GM19240 (cell line): Measurements from ENCODE around the gene ZNF609.

Experiments
- DNase-seq: peaks from one replicate; pipeline ENCODE4 v3.0.0; 2011; ENCODE audit warnings: low spot score; ENCODE audit not compliant: insufficient read length

ZNF609 gene

GRCh38 chr15:64650552-64650951, 190.2 kb downstream of the ZNF609 start:
- DNase-seq: no peak

DNA sequence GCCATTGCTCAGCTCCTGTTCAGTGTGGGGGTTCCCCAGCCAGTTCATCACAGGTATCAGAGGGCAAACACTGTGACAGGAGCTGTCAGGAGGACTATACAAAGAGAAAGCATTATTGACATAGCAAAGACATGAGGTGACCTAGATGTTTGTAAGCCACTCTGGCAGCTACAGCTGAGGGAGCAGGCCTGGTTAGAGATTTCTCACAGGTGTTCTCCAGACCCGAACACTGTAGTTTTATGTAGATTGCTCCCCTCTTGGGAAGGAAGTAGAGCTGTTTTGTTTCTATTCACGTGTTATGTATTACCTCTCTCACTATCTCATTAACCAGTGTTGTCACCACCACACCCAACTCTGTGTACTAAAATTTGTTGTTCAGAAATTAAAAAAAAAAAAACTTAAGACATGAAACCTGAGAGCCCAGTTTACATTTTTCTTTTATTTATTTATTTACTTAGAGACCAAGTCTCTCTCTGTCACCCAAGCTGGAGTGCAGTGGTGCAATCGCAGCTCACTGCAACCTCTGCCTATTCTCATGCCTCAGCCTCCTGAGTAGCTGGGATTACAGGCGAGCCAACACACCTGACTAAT, 191.3 kb downstream of the ZNF609 start:
- DNase-seq: peak; percentile 25

- DNase-seq: no peak
Measured at GRCh38 chr15:64653757-64654156, 193.4 kb downstream of the ZNF609 start.

DNA sequence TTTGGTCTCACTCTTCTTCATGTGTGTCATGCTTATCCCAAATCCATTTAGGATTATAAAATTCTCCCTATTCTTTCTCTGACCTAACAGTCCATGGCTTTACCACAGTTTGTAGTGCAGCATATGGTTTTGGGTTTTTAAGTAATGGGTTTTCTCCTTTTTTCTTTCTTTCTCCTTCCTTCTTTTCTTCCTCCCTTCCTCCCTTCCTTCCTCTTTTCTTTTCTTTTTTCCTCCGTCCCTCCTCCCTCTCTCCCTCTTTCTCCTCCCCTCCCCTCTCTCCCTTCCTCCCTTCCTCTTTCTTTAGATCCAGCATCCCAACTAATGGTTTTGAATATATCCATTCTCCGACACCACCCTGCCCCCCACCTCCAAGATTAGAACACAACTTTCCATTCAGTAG, 196.1 kb downstream of the ZNF609 start:
- DNase-seq: no peak

DNA sequence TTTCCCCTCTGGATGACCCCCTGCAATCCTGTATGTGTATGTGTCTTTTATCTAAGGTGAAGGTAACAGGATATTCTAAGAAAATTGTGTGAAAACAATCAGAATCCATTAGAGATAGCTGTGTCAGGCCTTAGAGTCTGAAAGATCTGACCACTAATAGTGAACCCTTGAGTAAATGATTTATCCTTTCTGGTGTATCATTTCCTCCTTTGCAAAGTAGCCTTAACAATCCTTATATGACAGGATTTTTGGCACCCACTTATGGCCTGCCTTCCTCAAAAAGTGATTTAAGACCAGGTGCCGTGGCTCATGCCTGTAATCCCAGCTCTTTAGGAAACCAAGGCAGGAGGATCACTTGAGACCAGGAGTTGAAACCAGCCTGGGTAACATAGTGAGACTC, 204.8 kb downstream of the ZNF609 start:
- DNase-seq: no peak

- no peak for DNase-seq
Measured at GRCh38 chr15:64667736-64668161, 207.4 kb downstream of the ZNF609 start.

DNA sequence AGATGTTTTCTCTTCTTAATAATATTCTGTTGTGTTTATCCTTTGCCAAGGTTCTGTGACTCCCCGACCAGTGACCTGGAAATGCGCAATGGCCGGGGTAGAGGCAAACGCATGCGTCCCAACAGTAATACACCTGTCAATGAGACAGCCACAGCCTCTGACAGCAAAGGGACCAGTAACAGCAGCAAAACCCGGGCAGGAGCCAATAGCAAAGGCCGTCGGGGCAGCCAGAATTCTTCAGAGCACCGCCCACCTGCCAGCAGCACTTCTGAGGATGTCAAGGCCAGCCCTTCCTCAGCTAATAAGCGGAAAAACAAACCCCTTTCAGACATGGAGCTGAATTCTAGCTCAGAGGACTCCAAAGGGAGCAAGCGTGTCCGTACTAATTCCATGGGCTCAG, 213.5 kb downstream of the ZNF609 start:
- DNase-seq: no peak

DNA sequence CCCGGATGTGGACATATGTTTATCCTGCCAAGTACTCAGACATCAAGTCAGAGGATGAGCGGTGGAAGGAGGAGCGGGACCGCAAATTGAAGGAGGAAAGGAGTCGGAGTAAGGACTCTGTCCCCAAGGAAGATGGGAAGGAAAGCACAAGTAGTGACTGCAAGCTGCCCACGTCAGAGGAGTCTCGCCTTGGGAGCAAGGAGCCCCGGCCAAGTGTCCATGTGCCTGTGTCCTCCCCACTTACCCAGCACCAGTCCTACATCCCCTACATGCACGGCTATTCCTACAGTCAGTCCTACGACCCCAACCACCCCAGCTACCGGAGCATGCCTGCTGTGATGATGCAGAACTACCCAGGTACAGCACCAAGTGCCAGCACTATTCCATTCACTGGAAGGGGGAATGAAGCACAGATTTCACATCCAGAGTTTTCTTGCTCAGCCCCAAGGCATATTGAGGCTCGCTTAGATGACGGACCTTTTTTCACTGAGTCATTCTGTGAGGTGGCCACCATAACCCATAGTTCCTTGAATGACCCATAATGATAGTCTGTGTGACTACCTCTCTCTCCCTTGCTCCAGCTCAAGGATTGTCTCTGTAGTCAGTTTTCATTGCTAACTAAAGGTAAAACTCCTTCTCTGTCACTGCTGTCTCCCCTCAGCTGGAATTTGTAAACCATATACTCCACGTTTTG, 217.9 kb downstream of the ZNF609 start:
- DNase-seq: no peak

DNA sequence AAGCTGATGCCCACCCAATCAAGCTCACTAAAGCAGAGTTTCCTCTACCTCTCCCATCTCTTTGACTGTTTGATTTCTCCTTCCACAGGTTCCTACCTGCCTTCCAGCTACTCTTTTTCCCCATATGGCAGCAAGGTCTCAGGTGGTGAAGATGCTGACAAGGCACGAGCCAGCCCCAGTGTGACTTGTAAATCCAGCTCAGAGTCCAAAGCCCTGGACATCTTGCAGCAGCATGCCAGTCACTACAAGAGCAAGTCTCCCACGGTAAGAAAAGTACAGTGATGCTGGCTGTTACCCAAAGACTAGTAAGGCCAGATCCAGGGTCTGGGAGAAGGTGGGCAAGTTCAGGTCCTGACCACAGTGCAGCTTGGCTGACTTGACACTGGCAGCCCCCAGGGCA, 219.7 kb downstream of the ZNF609 start:
- DNase-seq: no peak

GRCh38 chr15:64681424-64682024, 221.1 kb downstream of the ZNF609 start:
- DNase-seq: no peak

DNA sequence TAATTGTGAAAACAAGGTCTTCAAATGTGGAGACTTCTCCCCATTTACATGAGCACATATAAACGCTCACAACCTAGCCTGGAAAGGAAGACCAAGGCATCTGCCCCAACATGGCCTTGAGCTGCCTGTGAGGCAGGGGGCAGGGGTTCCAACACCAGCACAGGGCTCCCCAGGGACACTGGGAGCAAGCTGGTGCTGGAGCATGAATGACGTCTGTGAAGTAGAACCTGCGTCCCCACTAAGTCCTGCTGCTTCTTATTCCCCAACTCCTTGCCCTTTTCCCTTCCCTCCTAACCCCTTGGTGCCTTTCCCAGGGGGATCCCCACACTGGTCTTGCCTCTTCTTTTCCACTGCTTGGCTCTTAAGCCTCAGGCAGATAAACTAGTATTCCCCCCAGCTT, 221.9 kb downstream of the ZNF609 start:
- DNase-seq: no peak

DNA sequence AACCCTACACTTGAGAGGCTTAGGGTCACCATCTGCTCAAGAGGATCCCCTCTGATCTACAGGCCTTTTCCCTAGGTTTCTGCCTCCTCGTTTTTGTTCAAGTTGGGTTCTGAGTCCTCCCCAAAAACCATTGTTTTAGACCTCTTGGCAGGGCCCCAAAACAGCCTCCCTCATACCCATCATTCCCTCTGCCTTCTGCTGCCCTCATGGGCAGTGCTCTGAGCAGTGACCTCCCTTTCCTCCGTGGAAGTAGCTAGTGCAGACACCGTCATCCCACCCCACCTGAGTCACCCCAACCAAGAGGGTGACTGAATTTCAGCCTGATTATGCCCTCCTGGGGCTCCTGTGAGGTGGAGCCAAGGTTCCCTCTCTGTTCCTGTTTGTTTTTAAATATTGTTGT, 223.0 kb downstream of the ZNF609 start:
- DNase-seq: no peak

DNA sequence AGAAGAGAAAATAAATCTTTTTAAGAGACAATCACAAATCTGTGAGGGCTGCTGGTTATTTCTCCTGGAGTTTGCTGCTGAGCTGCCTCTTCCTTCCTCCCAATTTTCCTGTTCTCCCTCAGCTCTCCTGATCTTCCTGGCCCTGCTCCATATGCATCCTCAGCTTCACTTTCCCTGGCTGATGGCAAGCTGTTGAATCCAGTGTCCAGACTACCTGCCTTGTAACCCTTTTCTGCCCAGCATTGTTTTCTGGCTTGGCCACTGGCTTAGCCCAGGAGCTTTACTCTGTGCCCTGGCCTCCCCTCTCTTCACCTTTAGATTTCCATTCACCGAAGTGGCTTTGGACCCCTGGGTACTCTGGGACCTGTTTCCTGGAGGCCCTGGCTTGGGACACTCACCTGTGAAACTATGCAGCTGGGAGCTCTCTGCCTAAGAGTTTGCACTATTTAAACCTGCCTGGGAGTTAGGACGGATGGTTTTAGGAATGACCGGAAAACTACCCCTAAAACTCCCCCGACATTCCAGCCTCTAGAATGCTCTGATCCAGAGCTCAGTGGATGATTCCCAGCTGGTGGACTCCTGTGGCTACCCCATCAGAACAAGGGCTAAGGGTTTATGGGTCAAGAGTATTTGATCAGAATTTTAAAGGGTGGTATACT, 225.0 kb downstream of the ZNF609 start:
- no peak for DNase-seq

DNA sequence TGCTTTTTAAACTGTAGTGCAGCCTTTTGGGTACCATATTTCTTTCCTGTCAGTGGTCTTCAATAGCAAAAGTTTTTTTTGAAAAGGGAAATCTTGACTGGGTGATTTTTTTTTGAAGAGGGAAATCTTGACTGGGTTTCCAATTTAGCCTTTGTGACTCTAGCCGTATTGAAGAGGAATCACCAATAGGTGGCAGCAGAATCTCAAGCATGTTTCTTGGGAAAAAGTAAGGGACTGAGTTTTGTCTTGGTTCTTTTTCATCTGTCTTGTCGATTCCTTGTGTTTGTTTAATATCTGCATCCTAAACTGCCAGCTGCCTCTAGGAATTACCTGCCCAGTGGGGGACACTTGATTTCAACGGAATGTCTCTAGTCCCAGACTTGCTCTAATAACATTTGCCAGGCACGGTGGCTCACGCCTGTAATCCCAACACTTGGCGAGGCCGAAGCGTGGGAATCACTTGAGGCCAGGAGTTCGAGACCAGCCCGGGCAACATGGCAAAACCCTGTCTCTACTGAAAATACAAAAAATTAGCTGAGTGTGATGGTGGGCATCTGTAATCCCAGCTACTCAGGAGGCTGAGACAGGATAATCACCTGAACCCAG, 225.9 kb downstream of the ZNF609 start:
- no peak for DNase-seq

- DNase-seq: no peak
Measured at GRCh38 chr15:64687172-64687571, 226.8 kb downstream of the ZNF609 start.

DNA sequence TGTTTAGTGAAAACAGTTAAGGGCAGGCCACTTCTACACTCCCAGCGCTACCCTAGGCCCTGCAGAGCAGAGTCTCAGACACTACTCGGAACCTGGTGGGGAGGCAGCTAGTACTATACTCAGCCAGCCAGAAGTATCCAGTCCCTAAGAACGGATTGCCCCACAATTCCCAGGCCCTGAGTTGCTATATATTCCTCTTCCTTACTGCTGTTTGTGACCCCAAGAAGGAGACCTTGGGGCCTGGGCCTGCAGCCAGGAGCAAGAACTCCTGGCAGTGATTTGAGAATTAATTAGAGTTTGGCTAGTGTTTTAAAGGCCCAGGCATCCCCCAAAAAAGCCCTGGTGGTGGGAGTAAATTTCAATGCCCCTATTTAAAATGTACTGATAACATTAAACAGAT, 227.3 kb downstream of the ZNF609 start:
- no peak for DNase-seq

- DNase-seq: no peak
Measured at GRCh38 chr15:64688770-64689169, 228.4 kb downstream of the ZNF609 start.

- DNase-seq: no peak
Measured at GRCh38 chr15:64690008-64690407, 229.6 kb downstream of the ZNF609 start.

DNA sequence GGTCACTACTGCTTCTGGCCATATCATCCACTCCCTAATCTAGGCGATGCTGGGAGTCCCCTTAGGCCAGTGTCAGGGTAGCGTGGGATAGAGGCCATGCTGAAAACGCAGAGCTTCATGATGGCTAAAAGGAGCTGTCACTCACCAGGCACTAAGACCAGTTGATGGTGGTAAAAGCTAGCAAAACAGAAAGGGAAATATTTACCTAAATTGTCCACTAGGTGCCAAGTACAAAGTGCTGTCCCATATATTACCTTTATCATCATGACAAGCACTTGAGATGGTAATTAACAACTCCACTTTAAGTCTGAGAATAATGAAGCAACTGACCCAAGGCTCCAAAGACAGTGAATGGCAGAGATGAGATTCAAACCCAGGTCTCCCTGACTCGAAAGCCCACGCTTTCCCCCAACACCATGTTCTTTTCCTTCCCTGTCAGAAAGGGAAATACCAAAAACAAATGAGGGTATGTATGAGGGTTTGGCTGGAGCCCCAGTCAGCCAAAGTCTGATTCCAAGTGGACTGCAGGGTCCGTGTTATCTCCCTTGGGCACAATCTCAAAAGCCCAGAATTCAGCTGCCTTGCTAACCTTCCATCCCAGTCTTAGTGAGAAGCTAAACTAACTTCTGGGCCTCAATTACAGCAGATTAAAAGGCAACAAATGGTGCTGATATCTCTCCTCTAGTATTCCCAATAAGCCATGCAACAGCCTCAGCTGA, 230.4 kb downstream of the ZNF609 start:
- no peak for DNase-seq

GRCh38 chr15:64691896-64692565, 231.7 kb downstream of the ZNF609 start:
- DNase-seq: no peak

GRCh38 chr15:64693134-64693533, 232.8 kb downstream of the ZNF609 start:
- DNase-seq: no peak
